H1 (cell line): Measurements from ENCODE around the gene ARHGAP26. TPM values are rescaled to one million over a fixed set of nuclear protein-coding genes. Genes with fewer than 3 reads are reported as not detected.
A peak's percentile ranks its signal among the peaks of the same experiment; 100 is the strongest.

Source experiments
- CTCF ChIA-PET: fragments of 300-600 bp; sonication (Branson Sonifier 250); formaldehyde crosslinking; loops from one replicate; lab custom pipeline; 2021; ENCODE audit not compliant: partially characterized antibody; lab: Charles Lee
- POLR2A ChIA-PET: fragments of 300-600 bp; sonication (Branson Sonifier 250); formaldehyde crosslinking; loops from one replicate; lab custom pipeline; 2021; ENCODE audit warnings: inconsistent platforms; ENCODE audit not compliant: partially characterized antibody; lab: Charles Lee
- DNase-seq, 2 experiments: peaks; one replicate each; pipeline versions ENCODE4 v3.0.0 to v3.0.0-alpha.2; 2010 to 2022; ENCODE audit warnings: low spot score in 2 of 2, low read depth in 1 of 2, mixed read lengths in 1 of 2
- FAIRE-seq: peaks from 2 replicates; lab custom pipeline; 2011; peaks lifted over from hg19 to GRCh38; lab: Jason Lieb, UNC
- H2AFZ ChIP-seq: 2 replicates; pipeline ENCODE4 v1.8.1; 2012; ENCODE audit warnings: low read length, inconsistent platforms
- H2AK5ac ChIP-seq: 2 replicates; pipeline ENCODE4 v1.6.1; 2013; ENCODE audit warnings: low read depth, low read length
- H2BK120ac ChIP-seq: replicated peaks from 2 replicates; pipeline ENCODE3; 2013; ENCODE audit warnings: low read depth, low read length, inconsistent platforms
- H2BK12ac ChIP-seq: 2 replicates; pipeline ENCODE4 v1.6.1; 2013; ENCODE audit warnings: low read depth, low read length
- H2BK15ac ChIP-seq: 2 replicates; pipeline ENCODE4 v1.6.1; 2013; ENCODE audit warnings: low read length
- H2BK20ac ChIP-seq: 2 replicates; pipeline ENCODE4 v1.6.1; 2013; ENCODE audit warnings: low read length
- H2BK5ac ChIP-seq: 2 replicates; pipeline ENCODE4 v1.6.1; 2013; ENCODE audit warnings: low read depth, low read length
- H3K14ac ChIP-seq: 2 replicates; pipeline ENCODE4 v1.6.1; 2013; ENCODE audit warnings: inconsistent platforms; ENCODE audit not compliant: insufficient read length
- H3K18ac ChIP-seq: 2 replicates; pipeline ENCODE4 v1.6.1; 2013; ENCODE audit warnings: low read length; ENCODE audit errors: extremely low read depth
- H3K23ac ChIP-seq: 2 replicates; pipeline ENCODE4 v1.6.1; 2013; ENCODE audit warnings: inconsistent platforms; ENCODE audit not compliant: insufficient read length
- H3K23me2 ChIP-seq: 2 replicates; pipeline ENCODE4 v1.6.1; 2013; ENCODE audit warnings: low read depth, low read length
- H3K27ac ChIP-seq: 2 replicates; pipeline ENCODE4 v1.6.1; 2011; ENCODE audit warnings: low read depth, low read length, inconsistent platforms
- H3K27me3 ChIP-seq, 4 experiments: replicated peaks in 1 of 4; 1 replicate in 1 of 4; 2 replicates in 3 of 4; pipeline versions ENCODE4 v1.6.1 to v1.8.1; 2011 to 2013; ENCODE audit warnings: low read length in 3 of 4, mild to moderate bottlenecking in 3 of 4, inconsistent platforms in 2 of 4, mixed read lengths in 2 of 4, moderate library complexity in 1 of 4; ENCODE audit not compliant: control insufficient read depth in 3 of 4, insufficient read depth in 3 of 4; ENCODE audit errors: extremely low read depth in 1 of 4
- H3K36me3 ChIP-seq, 4 experiments: 2 replicates each; pipeline versions ENCODE4 v1.6.1 to v1.8.1; 2011 to 2013; ENCODE audit warnings: mild to moderate bottlenecking in 4 of 4, low read length in 3 of 4, moderate library complexity in 2 of 4, control low read depth in 1 of 4, inconsistent platforms in 1 of 4; ENCODE audit not compliant: insufficient read depth in 4 of 4, control insufficient read depth in 2 of 4
- H3K4ac ChIP-seq: replicated peaks from 2 replicates; pipeline ENCODE3; 2013; ENCODE audit warnings: low read length, low read depth, mixed read lengths, inconsistent platforms; ENCODE audit not compliant: insufficient read length
- H3K4me1 ChIP-seq, 4 experiments: replicated peaks in 1 of 4; 1 replicate in 1 of 4; 2 replicates in 3 of 4; pipeline versions ENCODE4 v1.6.1 to v1.8.1; 2011 to 2013; ENCODE audit warnings: low read length in 3 of 4, inconsistent platforms in 2 of 4, mixed read lengths in 1 of 4; ENCODE audit not compliant: insufficient read depth in 4 of 4, control insufficient read depth in 3 of 4
- H3K4me2 ChIP-seq, 2 experiments: 2 replicates each; pipeline versions ENCODE4 v1.6.1 to v1.8.1; 2011 to 2013; ENCODE audit warnings: low read depth in 2 of 2, low read length in 2 of 2, control low read depth in 1 of 2, inconsistent platforms in 1 of 2, mild to moderate bottlenecking in 1 of 2; ENCODE audit not compliant: insufficient read depth in 1 of 2
- H3K4me3 ChIP-seq, 4 experiments: fragments of 200-600, 300-600 bp in 1 of 4; sonication (generic), shearing (Covaris generic), sonication (Bioruptor Twin) in 1 of 4; 2 replicates each; pipeline versions ENCODE4 v1.5.1 to v1.8.1; 2011 to 2016; ENCODE audit warnings: low read length in 4 of 4, low read depth in 3 of 4, control low read depth in 2 of 4, inconsistent platforms in 2 of 4, mild to moderate bottlenecking in 2 of 4, mixed read lengths in 1 of 4, moderate library complexity in 1 of 4; ENCODE audit not compliant: insufficient read depth in 2 of 4; ENCODE audit errors: extremely low read depth in 1 of 4
- H3K56ac ChIP-seq: replicated peaks from 2 replicates; pipeline ENCODE3; 2013; ENCODE audit warnings: low read depth, mild to moderate bottlenecking, mixed read lengths, low read length, inconsistent platforms; ENCODE audit not compliant: insufficient read length
- H3K79me1 ChIP-seq: 2 replicates; pipeline ENCODE4 v1.6.1; 2013; ENCODE audit warnings: low read depth, low read length, control low read depth
- H3K79me2 ChIP-seq, 2 experiments: 2 replicates each; pipeline versions ENCODE4 v1.6.1 to v1.8.1; 2012 to 2013; ENCODE audit warnings: low read length in 2 of 2, mild to moderate bottlenecking in 2 of 2, inconsistent platforms in 1 of 2; ENCODE audit not compliant: insufficient read depth in 2 of 2, control insufficient read depth in 1 of 2
- H3K9ac ChIP-seq, 4 experiments: replicated peaks in 1 of 4; 1 replicate in 1 of 4; 2 replicates in 3 of 4; pipeline versions ENCODE4 v1.6.1 to v1.8.1; 2011 to 2013; ENCODE audit warnings: low read depth in 3 of 4, low read length in 3 of 4, control low read depth in 2 of 4, mild to moderate bottlenecking in 2 of 4, moderate library complexity in 2 of 4, inconsistent platforms in 1 of 4; ENCODE audit errors: extremely low read depth in 1 of 4
- H3K9me3 ChIP-seq, 2 experiments: 2 replicates each; pipeline versions ENCODE4 v1.6.1 to v1.8.1; 2012 to 2013; ENCODE audit warnings: mild to moderate bottlenecking in 2 of 2, moderate library complexity in 2 of 2, control low read depth in 1 of 2, inconsistent platforms in 1 of 2, low read depth in 1 of 2, low read length in 1 of 2, mixed read lengths in 1 of 2; ENCODE audit not compliant: insufficient read depth in 2 of 2
- H4K20me1 ChIP-seq, 2 experiments: replicated peaks in 1 of 2; 2 replicates each; pipeline versions ENCODE3 to v1.8.1; 2011 to 2013; ENCODE audit warnings: inconsistent platforms in 2 of 2, low read length in 2 of 2, mild to moderate bottlenecking in 1 of 2; ENCODE audit not compliant: insufficient read depth in 2 of 2, control insufficient read depth in 1 of 2
- H4K5ac ChIP-seq: 2 replicates; pipeline ENCODE4 v1.6.1; 2013; ENCODE audit warnings: low read length, low read depth, mixed read lengths, inconsistent platforms; ENCODE audit not compliant: insufficient read length
- H4K8ac ChIP-seq: 2 replicates; pipeline ENCODE4 v1.8.0; 2013; ENCODE audit warnings: mild to moderate bottlenecking, moderate library complexity, low read length, inconsistent platforms; ENCODE audit not compliant: insufficient read depth; ENCODE audit errors: extremely low read depth
- H4K91ac ChIP-seq: replicated peaks from 2 replicates; pipeline ENCODE3; 2013; ENCODE audit warnings: low read length, mixed read lengths, inconsistent platforms; ENCODE audit not compliant: insufficient read length
- KDM5A ChIP-seq: fragments of 200-600 bp; IDR thresholded peaks from 2 replicates; pipeline ENCODE4 v1.7.1; 2012; ENCODE audit warnings: mild to moderate bottlenecking, low read length, inconsistent platforms, mixed read lengths
- POU5F1 ChIP-seq: IDR thresholded peaks from 2 replicates; pipeline ENCODE4 v1.6.1; 2011; ENCODE audit warnings: low read depth, mild to moderate bottlenecking, low read length, moderate library complexity
- SP4 ChIP-seq: IDR thresholded peaks from 2 replicates; pipeline ENCODE4 v1.6.1; 2012; ENCODE audit warnings: low read length, inconsistent platforms
- ZNF274 ChIP-seq: IDR thresholded peaks from 2 replicates; pipeline ENCODE4 v1.7.0; 2012; ENCODE audit warnings: low read length, borderline replicate concordance; ENCODE audit errors: extremely low read depth
- WGBS, 2 experiments: shearing (Covaris generic) in 1 of 2; methylation state at CpG; one replicate each; pipeline versions ENCODE4 v1.1.6 to v1.1.7; 2013 to 2015; ENCODE audit warnings: low lambda C conversion rate in 2 of 2, mixed read lengths in 2 of 2, inconsistent platforms in 1 of 2, low coverage in 1 of 2, missing lambda C conversion rate in 1 of 2; ENCODE audit not compliant: insufficient replicate concordance in 2 of 2, insufficient coverage in 1 of 2, insufficient read length in 1 of 2; ENCODE audit errors: extremely low coverage in 1 of 2, missing lambda C conversion rate in 1 of 2; 5-methylcytosine and 5-hydroxymethylcytosine counted together
- polyA plus RNA-seq, 7 experiments: library from polyadenylated mRNA; depleted of rRNA in 3 of 7; stranded (reverse) in 5 of 7; unstranded in 2 of 7; fragments of >200 nt in 5 of 7; fragments of 200-250 nt in 2 of 7; gene quantifications; 1 replicate in 5 of 7; 2 replicates in 1 of 7; 4 replicates in 1 of 7; pipeline versions ENCODE4 v1.2.1 to v1.2.3, GENCODE V29; 2011 to 2013; ENCODE audit warnings: missing spikeins in 2 of 7, mixed read lengths in 2 of 7
- total RNA-seq: library from RNA; stranded (reverse); fragmentation: NEBNext Ultra II Directional; extraction: Animal tissue kit (Norgen Biotek cat#: 25700); gene quantifications from 2 replicates; pipeline ENCODE4 v1.2.1, GENCODE V29; 2021

ARHGAP26 gene
- total and polyA plus RNA-seq, 2 of the 8 experiments (the other 6 are each of a cell fraction or from before 2014, with no cell fraction given), result 7.1 to 24.8 TPM

GRCh38 chr5:142861011-142861410, 90.8 kb downstream of the ARHGAP26 start:
- TF ChIP-seq SP4 (no peak), POU5F1 (no peak), KDM5A (no peak), ZNF274 (no peak)
- TF ChIP-seq, all 59 proteins: peak for 0
- H4K5ac ChIP-seq, result no peak overlapping the region
- H3K14ac ChIP-seq, result no peak overlapping the region
- H4K8ac ChIP-seq, result no peak overlapping the region
- H3K4me1 ChIP-seq, result peaks cover 17 to 33% (median 22%) of the 10 kb centered on the region in 4 experiments
- H3K9me3 ChIP-seq, result no peaks in the 10 kb centered on the region
- no peak overlapping the region for H3K56ac ChIP-seq
- no peaks in the 10 kb centered on the region for H3K27me3 ChIP-seq
- H2BK15ac ChIP-seq, result no peak overlapping the region; the same call in 1 of the 2 replicates
- H4K20me1 ChIP-seq, result no peaks in the 10 kb centered on the region
- H2BK12ac ChIP-seq, result no peak overlapping the region
- H2BK120ac ChIP-seq, result no peak overlapping the region
- ChIA-PET CTCF (interaction anchor here (0.7 to 4.3 kb wide), 9 partner anchors 20 to 148 kb away, joined by 3 to 23 read pairs (median 3); partner anchors contain the start of gene ARHGAP26), POLR2A (no interaction called here)
- no peak overlapping the region for H3K4ac ChIP-seq
- no peak overlapping the region for H3K23ac ChIP-seq
- no peaks in the 10 kb centered on the region; the same call in 1 of the 2 replicates for H3K23me2 ChIP-seq
- no peak overlapping the region for H3K9ac ChIP-seq
- H3K4me3 ChIP-seq, result no peak overlapping the region
- H3K79me2 ChIP-seq, result peaks cover 0 to 40% of the 10 kb centered on the region in 2 experiments; a peak in 2 of 4 replicates
- 80% methylated on average over 7 of the region's 7 CpGs; no CpG with 5 or more reads in 1 of the 2 experiments for WGBS, 2 experiments
- H3K79me1 ChIP-seq, result peaks cover 2% of the 10 kb centered on the region; the same call in 1 of the 2 replicates
- H3K27ac ChIP-seq, result no peak overlapping the region
- H2AFZ ChIP-seq, result no peak overlapping the region
- H3K4me2 ChIP-seq, result no peak overlapping the region
- no peak for FAIRE-seq
- H3K36me3 ChIP-seq, result no peaks in the 10 kb centered on the region
- no peak for DNase-seq
- H2BK20ac ChIP-seq, result no peak overlapping the region
- peak overlapping the region; percentile 27; the same call in 1 of the 2 replicates for H3K18ac ChIP-seq
- H4K91ac ChIP-seq, result no peak overlapping the region
- no peak overlapping the region for H2AK5ac ChIP-seq
- H2BK5ac ChIP-seq, result no peak overlapping the region; the same call in 1 of the 2 replicates
